A549 treated with Hydrocortisone at 1 μM for 4 hours (cell line): ENCODE measurements around the gene ORC6. TPM values are rescaled to one million over a fixed set of nuclear protein-coding genes. Genes with fewer than 3 reads are reported as not detected.

Experiments used
- total RNA-seq: library from RNA; stranded (reverse); fragments of 200-300 nt; extraction: Qiagen RNA extraction; gene quantifications from 5 replicates; pipeline ENCODE4 v1.2.3, GENCODE V29; 2022

ORC6 gene, protein sequence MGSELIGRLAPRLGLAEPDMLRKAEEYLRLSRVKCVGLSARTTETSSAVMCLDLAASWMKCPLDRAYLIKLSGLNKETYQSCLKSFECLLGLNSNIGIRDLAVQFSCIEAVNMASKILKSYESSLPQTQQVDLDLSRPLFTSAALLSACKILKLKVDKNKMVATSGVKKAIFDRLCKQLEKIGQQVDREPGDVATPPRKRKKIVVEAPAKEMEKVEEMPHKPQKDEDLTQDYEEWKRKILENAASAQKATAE
- total RNA-seq, result 41.4 to 46.6 TPM (median 43.0 TPM) in 5 replicates

DNA sequence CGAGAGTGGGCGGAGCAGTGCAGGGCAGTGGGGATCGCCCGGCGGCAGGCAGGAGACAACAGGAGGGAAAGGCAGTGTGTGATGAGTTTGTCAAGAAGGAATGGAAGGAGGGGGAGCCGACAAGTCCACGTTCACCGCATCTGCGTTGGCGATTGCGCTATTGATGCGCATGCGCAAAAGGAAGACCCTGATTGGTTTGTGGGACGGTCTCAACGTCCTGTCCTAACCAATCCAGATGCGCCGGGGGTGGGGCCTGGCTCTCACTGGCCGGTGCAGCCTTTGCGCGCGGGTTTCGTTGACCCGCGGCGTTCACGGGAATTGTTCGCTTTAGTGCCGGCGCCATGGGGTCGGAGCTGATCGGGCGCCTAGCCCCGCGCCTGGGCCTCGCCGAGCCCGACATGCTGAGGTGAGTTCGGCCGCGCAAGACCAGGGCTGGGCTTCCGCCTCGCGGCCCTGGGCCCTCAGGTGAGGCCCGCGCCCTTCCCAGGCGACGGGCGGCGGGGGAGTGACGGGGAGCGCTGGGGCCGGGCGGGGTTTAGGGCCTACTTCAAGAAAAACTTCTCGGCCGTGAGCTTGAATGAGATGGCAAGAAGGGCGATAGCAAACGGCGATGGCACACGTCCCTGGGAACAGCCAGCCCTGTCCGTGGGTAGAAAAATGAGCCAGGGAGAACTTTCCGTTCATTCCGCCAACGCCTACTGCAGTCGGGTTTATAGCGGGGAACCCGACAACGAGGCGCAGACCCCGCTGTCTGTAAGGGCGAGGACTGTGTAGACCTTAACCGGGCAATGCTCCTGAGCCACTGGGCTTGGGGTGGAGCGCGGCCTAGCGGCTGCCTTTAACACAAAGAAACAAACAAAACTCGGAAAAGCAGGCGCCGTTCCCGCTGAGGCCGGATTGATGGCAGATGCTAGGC, at the start of gene ORC6:
Gene ORC6 (plus strand): TSS at position 295 of the 916 bp plus-strand sequence. CDS start 47 bp downstream, at position 342.

DNA sequence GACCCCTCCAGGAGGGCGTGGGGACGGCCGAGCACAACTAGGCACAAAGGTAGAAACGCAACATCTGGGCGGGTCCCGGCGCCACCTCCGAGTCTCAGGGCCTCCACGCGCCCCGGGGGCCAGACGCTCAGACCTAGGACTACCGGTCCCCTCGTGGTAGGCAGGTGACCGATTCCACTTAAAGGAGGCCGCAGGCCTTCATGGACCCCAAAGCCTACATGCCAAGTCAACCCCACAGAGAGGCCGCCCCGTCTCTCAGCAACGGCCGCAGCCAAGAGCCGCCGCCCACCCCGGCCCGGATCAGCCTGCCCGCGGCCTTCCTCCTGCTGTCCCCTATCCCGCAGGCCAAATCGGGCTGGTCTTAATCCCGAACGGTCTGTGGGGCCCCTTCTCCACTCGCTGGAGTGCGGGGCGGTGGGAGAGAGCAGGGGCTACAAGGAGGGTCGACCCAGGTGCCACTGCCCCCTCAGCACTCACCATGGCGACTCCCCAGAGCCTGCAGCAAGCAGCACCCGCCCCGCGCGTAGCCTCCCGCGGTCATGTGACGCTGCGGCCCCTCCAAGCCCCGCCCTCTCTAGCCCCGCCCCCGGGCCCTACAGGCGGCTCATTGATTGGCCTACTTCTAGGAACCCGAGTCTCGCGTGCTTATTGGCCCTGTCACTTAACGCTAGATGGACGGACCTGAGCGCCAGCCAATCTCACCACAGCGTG, 650 bp upstream of the ORC6 start, which contains the start of gene VPS35:
Gene VPS35 (minus strand): TSS at position 525 of the 711 bp plus-strand sequence. CDS start 45 bp downstream, at position 480.

Other genes with a start within 250 kb of the ORC6 start
- 31.7 to 45.2 TPM (median 36.2 TPM) in 5 replicates for gene SHCBP1, start 68.3 kb upstream of the ORC6 start, total RNA-seq
- 78.0 to 103 TPM (median 80.1 TPM) in 5 replicates for gene VPS35, start 481 bp upstream of the ORC6 start, total RNA-seq
- 0.01 to 0.10 TPM (median 0.02 TPM) in 5 replicates for gene MYLK3, start 58.7 kb downstream of the ORC6 start, total RNA-seq
- gene C16orf87, start 141.5 kb downstream of the ORC6 start, total RNA-seq, result 5.8 to 7.2 TPM (median 6.7 TPM) in 5 replicates
- gene GPT2, start 194.7 kb downstream of the ORC6 start, total RNA-seq, result 10.1 to 12.4 TPM (median 11.1 TPM) in 5 replicates